ENCODE results near the gene RFX7. TPM values are rescaled to one million over a fixed set of nuclear protein-coding genes. Genes with fewer than 3 reads are reported as not detected.

The RFX7 gene
- total RNA-seq, 5 donors from 2014 or later (not counting 1 experiment from before 2014, with no cell fraction given) = 23.3 to 30.4 (median 27.9) TPM

- H3K27me3 ChIP-seq (replicated peaks in 1 of 2; ENCODE audit: control insufficient read depth in 2 of 2, extremely low read depth in 1 of 2, insufficient read depth in 2 of 2, low read length in 1 of 2) = no peaks in the 10 kb centered on the region
- H3K9me3 ChIP-seq = no peaks in the 10 kb centered on the region
- ATAC-seq (replicated peaks in 1 of 4) (peak; percentile 56 to 70 (median 64)), DNase-seq (peak in 6 of 35 experiments; percentile 3 to 62 (median 10))
- no peaks in the 10 kb centered on the region for H3K4me1 ChIP-seq (ENCODE audit: control insufficient read depth in 1 of 2, extremely low read depth in 1 of 2, insufficient read depth in 2 of 2, low read length in 2 of 2)
- H3K9me3 Mint-ChIP-seq = no peaks in the 10 kb centered on the region
- ChIA-PET POLR2A (no interaction called here), CTCF (interaction anchor here (0.6 to 1.6 kb wide), 6 partner anchors 25 to 202 kb away, joined by 3 to 6 read pairs (median 3); no protein-coding TSS in a partner anchor)
- WGBS (ENCODE audit: insufficient coverage) = no CpG with 5 or more reads among the region's 2 CpGs
- H3K27ac ChIP-seq (ENCODE audit: low read length) = no peak overlapping the region
- no peak overlapping the region for H3K4me3 Mint-ChIP-seq
- H3K4me3 ChIP-seq (ENCODE audit: control insufficient read depth in 1 of 2, extremely low read depth in 1 of 2, low read length in 1 of 2) = no peak overlapping the region
- H3K36me3 Mint-ChIP-seq = no peaks in the 10 kb centered on the region
- H3K27me3 Mint-ChIP-seq = no peaks in the 10 kb centered on the region
- H3K36me3 ChIP-seq (ENCODE audit: control insufficient read depth in 2 of 2, extremely low read depth in 1 of 2, insufficient read depth in 1 of 2, low read length in 1 of 2) = no peaks in the 10 kb centered on the region
- H3K4me1 Mint-ChIP-seq = peaks cover 0 to 3% (median 3%) of the 10 kb centered on the region in 3 donors
- peak overlapping the region in 1 of 2 donors; percentile 3 for H3K27ac Mint-ChIP-seq
These were observed 191.2 kb downstream of the RFX7 start for GRCh38 chr15:56052395-56053045.

- ChIA-PET POLR2A (interaction anchor here in 1 of 2 donors (0.7 kb wide), 1 partner anchor 213 kb away, joined by 3 read pairs; no protein-coding TSS in a partner anchor), CTCF (no interaction called here)
- no peak for ATAC-seq (replicated peaks in 1 of 4)
- Histone ChIP-seq H3K36me3 (ENCODE audit: control insufficient read depth in 2 of 2, extremely low read depth in 1 of 2, insufficient read depth in 1 of 2, low read length in 1 of 2) (no peaks in the 10 kb centered on the region), H3K4me3 (ENCODE audit: control insufficient read depth in 1 of 2, extremely low read depth in 1 of 2, low read length in 1 of 2) (no peak overlapping the region), H3K27ac (ENCODE audit: low read length) (no peak overlapping the region), H3K27me3 (replicated peaks in 1 of 2; ENCODE audit: control insufficient read depth in 2 of 2, extremely low read depth in 1 of 2, insufficient read depth in 2 of 2, low read length in 1 of 2) (no peaks in the 10 kb centered on the region), H3K9me3 (no peaks in the 10 kb centered on the region), H3K4me1 (ENCODE audit: control insufficient read depth in 1 of 2, extremely low read depth in 1 of 2, insufficient read depth in 2 of 2, low read length in 2 of 2) (no peaks in the 10 kb centered on the region)
- Mint-ChIP-seq H3K36me3 (no peaks in the 10 kb centered on the region), H3K27ac (no peak overlapping the region), H3K9me3 (peaks cover 0 to under 1% (median 0%) of the 10 kb centered on the region in 3 donors), H3K4me3 (no peak overlapping the region), H3K4me1 (peaks cover 0 to 3% (median 3%) of the 10 kb centered on the region in 3 donors), H3K27me3 (no peaks in the 10 kb centered on the region)
- DNase-seq = no peak
These were observed 192.0 kb downstream of the RFX7 start for GRCh38 chr15:56051676-56052075.

GRCh38 chr15:56049577-56049976 is 194.1 kb downstream of the RFX7 start:
- no peak for DNase-seq
- no peaks in the 10 kb centered on the region for H3K36me3 Mint-ChIP-seq
- CTCF ChIA-PET = no interaction called here
- no peak for ATAC-seq (replicated peaks in 1 of 4)
- H3K27ac Mint-ChIP-seq = no peak overlapping the region
- Histone ChIP-seq H3K4me3 (ENCODE audit: control insufficient read depth in 1 of 2, extremely low read depth in 1 of 2, low read length in 1 of 2) (no peak overlapping the region), H3K9me3 (no peaks in the 10 kb centered on the region), H3K27ac (ENCODE audit: low read length) (no peak overlapping the region), H3K36me3 (ENCODE audit: control insufficient read depth in 2 of 2, extremely low read depth in 1 of 2, insufficient read depth in 1 of 2, low read length in 1 of 2) (no peaks in the 10 kb centered on the region), H3K27me3 (replicated peaks in 1 of 2; ENCODE audit: control insufficient read depth in 2 of 2, extremely low read depth in 1 of 2, insufficient read depth in 2 of 2, low read length in 1 of 2) (no peaks in the 10 kb centered on the region), H3K4me1 (ENCODE audit: control insufficient read depth in 1 of 2, extremely low read depth in 1 of 2, insufficient read depth in 2 of 2, low read length in 2 of 2) (no peaks in the 10 kb centered on the region)
- H3K9me3 Mint-ChIP-seq = peaks cover 0 to 7% (median 0%) of the 10 kb centered on the region in 3 donors
- POLR2A ChIA-PET = no interaction called here
- WGBS (ENCODE audit: insufficient coverage) = 92% methylated on average over 2 of the region's 5 CpGs
- no peak overlapping the region for H3K4me3 Mint-ChIP-seq
- H3K4me1 Mint-ChIP-seq = peaks cover 4 to 11% (median 4%) of the 10 kb centered on the region in 3 donors
- no peaks in the 10 kb centered on the region for H3K27me3 Mint-ChIP-seq

GRCh38 chr15:56047354-56047753 is 196.3 kb downstream of the RFX7 start:
- Histone ChIP-seq H3K4me3 (ENCODE audit: control insufficient read depth in 1 of 2, extremely low read depth in 1 of 2, low read length in 1 of 2) (no peak overlapping the region), H3K27ac (ENCODE audit: low read length) (no peak overlapping the region), H3K9me3 (no peaks in the 10 kb centered on the region), H3K4me1 (ENCODE audit: control insufficient read depth in 1 of 2, extremely low read depth in 1 of 2, insufficient read depth in 2 of 2, low read length in 2 of 2) (peaks cover 12 to 15% of the 10 kb centered on the region in 2 experiments), H3K27me3 (replicated peaks in 1 of 2; ENCODE audit: control insufficient read depth in 2 of 2, extremely low read depth in 1 of 2, insufficient read depth in 2 of 2, low read length in 1 of 2) (no peaks in the 10 kb centered on the region), H3K36me3 (ENCODE audit: control insufficient read depth in 2 of 2, extremely low read depth in 1 of 2, insufficient read depth in 1 of 2, low read length in 1 of 2) (no peaks in the 10 kb centered on the region)
- WGBS (ENCODE audit: insufficient coverage) = 80% methylated on average over 1 of the region's 1 CpG
- Mint-ChIP-seq H3K36me3 (no peaks in the 10 kb centered on the region), H3K4me3 (no peak overlapping the region), H3K27me3 (no peaks in the 10 kb centered on the region), H3K27ac (peak overlapping the region in 1 of 2 donors; percentile 30), H3K9me3 (peaks cover 0 to 7% (median 0%) of the 10 kb centered on the region in 3 donors), H3K4me1 (peaks cover 23 to 31% (median 23%) of the 10 kb centered on the region in 3 donors)
- no peak for ATAC-seq (replicated peaks in 1 of 4)
- no peak for DNase-seq
- ChIA-PET POLR2A (interaction anchor here in 1 of 2 donors (0.6 kb wide), 1 partner anchor 198 kb away, joined by 4 read pairs; no protein-coding TSS in a partner anchor), CTCF (interaction anchor here (0.5 to 0.6 kb wide), 2 partner anchors 877 to 1238 kb away, joined by 3 to 4 read pairs; no protein-coding TSS in a partner anchor)

GRCh38 chr15:56045068-56045748 is 198.5 kb downstream of the RFX7 start:
- H3K4me3 ChIP-seq (ENCODE audit: control insufficient read depth in 1 of 2, extremely low read depth in 1 of 2, low read length in 1 of 2) = no peak overlapping the region
- Mint-ChIP-seq H3K4me1 (peaks cover 29 to 39% (median 37%) of the 10 kb centered on the region in 3 donors), H3K9me3 (peaks cover 0 to 7% (median 0%) of the 10 kb centered on the region in 3 donors), H3K36me3 (no peaks in the 10 kb centered on the region), H3K4me3 (no peak overlapping the region), H3K27me3 (no peaks in the 10 kb centered on the region), H3K27ac (no peak overlapping the region)
- ChIA-PET POLR2A (no interaction called here), CTCF (interaction anchor here in 1 of 2 donors (0.6 kb wide), 1 partner anchor 1492 kb away, joined by 3 read pairs; no protein-coding TSS in a partner anchor)
- H3K9me3 ChIP-seq = no peaks in the 10 kb centered on the region
- ATAC-seq (replicated peaks in 1 of 4) = no peak
- no peak overlapping the region for H3K27ac ChIP-seq (ENCODE audit: low read length)
- H3K4me1 ChIP-seq (ENCODE audit: control insufficient read depth in 1 of 2, extremely low read depth in 1 of 2, insufficient read depth in 2 of 2, low read length in 2 of 2) = peaks cover 19 to 20% of the 10 kb centered on the region in 2 experiments
- H3K27me3 ChIP-seq (replicated peaks in 1 of 2; ENCODE audit: control insufficient read depth in 2 of 2, extremely low read depth in 1 of 2, insufficient read depth in 2 of 2, low read length in 1 of 2) = no peaks in the 10 kb centered on the region
- no CpG with 5 or more reads among the region's 3 CpGs for WGBS (ENCODE audit: insufficient coverage)
- DNase-seq = no peak
- no peaks in the 10 kb centered on the region for H3K36me3 ChIP-seq (ENCODE audit: control insufficient read depth in 2 of 2, extremely low read depth in 1 of 2, insufficient read depth in 1 of 2, low read length in 1 of 2)
